HG02884 (cell line): Measurements from ENCODE around the gene SORBS2.

Source experiments
- ATAC-seq: cut with Tn5 transposase; IDR thresholded peaks from one replicate; pipeline ENCODE4 v1.9.1; 2021; ENCODE audit warnings: mild to moderate bottlenecking, moderate library complexity; ENCODE audit not compliant: unreplicated experiment

SORBS2 gene

GRCh38 chr4:185682236-185682635 lies 129.8 kb downstream of the SORBS2 start:
- ATAC-seq: no peak

DNA sequence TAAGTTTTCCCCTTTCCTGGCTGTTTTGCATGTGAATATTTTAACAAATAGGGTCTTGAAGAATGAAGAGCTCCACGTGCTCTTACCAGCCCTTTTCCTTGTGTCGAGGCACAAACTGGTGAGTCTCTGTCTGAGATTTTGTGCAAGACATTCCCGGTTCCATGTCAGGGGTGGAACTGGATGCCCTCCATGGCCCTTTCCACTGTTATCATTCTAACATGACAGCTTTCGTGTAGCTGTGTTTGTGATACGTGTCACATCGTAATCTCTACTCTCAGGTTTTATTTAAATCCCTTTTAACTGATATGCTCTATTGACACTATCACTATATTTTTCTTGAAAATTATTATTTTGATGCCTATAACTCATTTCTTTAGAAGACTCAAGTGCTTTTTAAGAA lies 130.4 kb downstream of the SORBS2 start:
- no peak for ATAC-seq

DNA sequence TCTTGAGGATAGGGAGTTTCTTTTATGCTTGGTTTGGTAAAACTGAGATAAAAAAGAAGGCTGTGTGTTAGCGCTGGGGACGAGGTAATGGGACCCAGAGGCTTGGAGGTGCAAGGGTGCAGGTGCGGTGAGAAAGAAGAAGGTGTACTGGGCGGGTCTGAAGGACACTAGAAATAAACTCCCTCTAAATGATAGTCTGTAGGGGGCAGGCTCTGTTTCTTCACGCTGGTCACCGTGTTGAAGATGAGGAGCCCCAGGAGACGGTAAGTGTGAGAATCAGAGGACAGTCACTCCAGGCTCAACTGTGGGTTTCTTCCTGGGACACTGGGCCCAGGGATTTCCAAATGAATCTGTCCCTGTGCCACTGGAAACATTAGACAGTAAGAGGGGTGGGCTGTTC lies 131.4 kb downstream of the SORBS2 start:
- no peak for ATAC-seq

GRCh38 chr4:185679523-185679922 lies 132.5 kb downstream of the SORBS2 start:
- no peak for ATAC-seq

DNA sequence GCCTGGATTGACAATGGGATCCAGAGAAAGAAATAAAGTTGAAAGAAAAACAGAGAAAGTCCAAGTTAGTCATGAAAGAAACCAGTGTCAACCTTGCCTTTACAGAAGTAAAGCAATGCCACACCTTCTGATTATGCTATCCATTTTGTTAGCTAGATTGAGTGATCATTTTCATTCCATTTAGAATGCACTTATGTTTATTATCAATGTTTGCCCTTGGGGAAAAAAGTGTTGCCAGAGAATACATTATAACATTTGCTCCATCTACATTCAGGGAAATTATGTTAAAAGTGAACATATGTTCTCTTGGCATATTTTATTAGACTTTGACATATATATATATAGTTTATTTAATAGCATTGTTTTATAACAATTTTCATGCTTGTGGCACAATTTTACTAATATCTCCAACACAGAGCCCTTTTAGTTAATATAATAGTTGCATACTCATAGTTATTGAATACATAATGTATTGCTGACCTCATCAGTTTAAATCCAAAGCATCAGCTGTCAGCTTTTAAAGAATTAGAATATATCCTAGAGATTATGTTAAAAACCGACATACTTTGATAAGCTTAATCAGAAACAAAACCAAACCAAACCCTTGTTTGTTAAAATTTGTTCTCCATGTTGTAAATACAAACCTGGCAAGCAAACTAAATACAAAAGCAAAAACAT lies 134.2 kb downstream of the SORBS2 start:
- ATAC-seq: no peak

DNA sequence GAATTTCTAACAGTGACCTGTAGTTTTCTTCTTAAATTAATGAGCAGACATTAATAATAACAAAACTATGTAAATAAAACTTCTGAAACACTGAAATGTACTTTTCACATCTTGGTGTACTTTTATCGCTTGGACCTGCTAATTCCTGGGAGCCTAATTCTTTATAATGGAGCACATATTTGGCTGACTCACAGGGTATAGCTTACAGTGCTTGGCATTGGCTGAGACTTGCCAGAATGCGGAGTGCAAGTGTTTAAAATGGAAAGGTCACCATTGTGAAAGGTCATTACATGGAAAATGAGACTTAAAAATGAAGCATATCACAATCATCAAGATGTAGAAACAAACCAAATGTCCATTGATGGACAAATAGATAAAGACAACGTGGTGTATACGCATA lies 139.4 kb downstream of the SORBS2 start:
- ATAC-seq: no peak

- ATAC-seq: no peak
Observed at GRCh38 chr4:185672151-185672550, 139.8 kb downstream of the SORBS2 start.

GRCh38 chr4:185671496-185671895 lies 140.5 kb downstream of the SORBS2 start:
- ATAC-seq: no peak

- no peak for ATAC-seq
Observed at GRCh38 chr4:185671066-185671465, 140.9 kb downstream of the SORBS2 start.

- no peak for ATAC-seq
Observed at GRCh38 chr4:185669288-185669687, 142.7 kb downstream of the SORBS2 start.

DNA sequence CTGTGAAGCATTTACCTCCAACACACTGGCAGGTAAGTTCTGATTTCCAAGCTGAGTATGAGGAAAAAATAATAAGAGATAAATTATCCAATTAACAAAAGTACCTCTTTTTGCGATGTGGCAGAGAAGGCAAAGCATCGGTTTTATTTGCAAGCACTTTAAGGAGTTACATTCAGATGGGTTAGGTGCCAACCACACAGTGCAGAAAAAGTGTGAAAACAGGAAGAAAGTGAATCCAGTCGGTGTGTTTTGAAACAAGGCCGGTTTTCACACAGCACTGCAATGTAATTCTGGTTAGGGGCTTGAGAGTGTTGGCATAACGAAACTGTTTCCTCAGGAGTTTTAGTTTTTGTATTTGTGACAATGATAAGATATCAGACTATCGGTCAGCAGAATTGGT lies 145.8 kb downstream of the SORBS2 start:
- ATAC-seq: no peak

- ATAC-seq: no peak
Observed at GRCh38 chr4:185665655-185666054, 146.3 kb downstream of the SORBS2 start.

DNA sequence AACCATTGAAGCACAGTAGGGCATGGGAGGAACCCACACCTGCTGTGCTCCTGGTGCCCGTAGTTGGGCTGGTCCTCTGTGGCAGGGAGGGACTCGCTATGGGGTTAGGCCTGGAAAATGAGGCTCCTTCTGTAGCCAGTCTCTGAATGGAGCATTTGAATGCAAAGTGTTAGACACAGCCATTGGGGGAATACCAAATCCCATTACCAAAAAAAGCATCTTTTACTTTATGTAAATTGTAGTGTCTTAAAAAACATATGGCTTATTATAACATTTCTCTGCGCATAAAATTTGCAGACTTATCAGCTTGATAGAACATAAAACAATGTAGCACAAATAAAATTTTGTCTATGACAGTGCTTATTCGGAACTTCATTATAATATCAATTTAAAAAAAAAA lies 147.5 kb downstream of the SORBS2 start:
- ATAC-seq: no peak

DNA sequence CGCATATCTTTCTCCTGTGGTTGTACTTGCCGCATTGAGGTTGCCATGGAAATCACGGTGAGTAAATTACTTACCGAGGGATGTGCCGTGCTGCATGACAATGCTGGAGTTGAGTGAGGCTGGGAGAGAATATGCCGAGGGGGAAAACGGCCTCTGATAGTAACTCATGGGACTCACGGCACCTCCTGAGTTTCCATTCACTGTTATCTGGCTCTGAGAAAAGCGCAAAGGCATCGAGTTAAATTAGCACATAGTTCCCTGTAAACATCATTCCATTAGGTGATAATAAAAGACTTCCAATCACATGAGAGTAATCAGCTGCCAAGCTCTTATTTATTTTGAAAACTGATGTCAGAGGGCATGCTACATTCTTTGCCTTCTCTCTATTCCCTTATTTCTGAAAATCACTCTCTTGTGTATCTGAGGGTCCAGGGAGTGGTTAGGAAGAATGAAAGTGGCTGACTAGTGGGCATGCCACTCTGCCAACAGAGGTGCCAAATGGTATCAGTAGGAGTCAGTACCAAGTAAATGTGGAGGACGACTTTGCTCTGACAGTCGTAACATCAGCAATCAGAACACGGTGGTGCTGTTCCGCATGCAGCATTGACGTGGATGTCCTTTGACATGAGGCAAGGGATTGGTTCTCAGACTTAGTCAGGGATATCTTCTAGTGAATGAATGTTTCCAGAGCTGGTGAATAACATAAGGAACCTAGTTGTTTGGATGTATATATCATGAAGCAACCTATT lies 149.8 kb downstream of the SORBS2 start:
- ATAC-seq: no peak

DNA sequence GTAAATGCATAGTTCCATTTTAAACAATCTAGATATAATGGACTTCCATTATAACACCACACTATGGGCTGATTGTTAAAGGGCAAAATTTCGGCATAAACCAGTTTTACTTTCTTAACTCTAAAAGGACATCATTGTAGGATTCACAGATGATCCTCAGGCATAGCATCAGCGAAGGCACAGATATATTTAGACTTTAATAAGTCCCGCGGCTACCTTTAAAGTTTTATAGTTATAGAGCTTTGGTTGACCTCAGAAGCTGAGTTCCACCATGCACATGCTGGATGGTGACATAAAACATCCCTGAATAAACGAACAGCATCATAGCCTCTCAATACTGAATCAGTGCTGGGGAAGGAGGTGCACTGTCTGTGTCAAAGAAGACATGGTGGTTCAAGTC lies 151.7 kb downstream of the SORBS2 start:
- no peak for ATAC-seq

- no peak for ATAC-seq
Observed at GRCh38 chr4:185657699-185658098, 154.3 kb downstream of the SORBS2 start.

DNA sequence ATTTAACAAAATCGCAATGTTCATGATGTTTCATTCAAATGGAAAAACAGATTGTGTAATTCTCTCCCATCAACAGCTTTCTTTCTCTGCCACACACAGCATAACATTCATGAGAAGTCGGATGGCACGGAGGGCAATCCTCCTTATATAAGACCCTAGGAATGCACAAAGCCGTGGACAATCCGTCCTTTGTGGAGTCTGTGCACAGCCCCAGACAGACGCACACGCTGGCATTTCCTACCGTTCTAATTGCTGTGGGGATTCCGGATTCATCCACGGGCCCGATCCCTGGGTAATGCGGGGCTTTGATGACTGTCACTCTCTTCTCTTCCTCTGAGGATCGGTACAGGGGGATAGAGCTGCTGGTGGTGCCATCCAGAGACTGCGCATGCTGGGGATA lies 154.8 kb downstream of the SORBS2 start:
- no peak for ATAC-seq

GRCh38 chr4:185656467-185656931 lies 155.5 kb downstream of the SORBS2 start:
- no peak for ATAC-seq

- ATAC-seq: no peak
Observed at GRCh38 chr4:185654965-185655554, 156.9 kb downstream of the SORBS2 start.

GRCh38 chr4:185654311-185654710 lies 157.7 kb downstream of the SORBS2 start:
- ATAC-seq: no peak

- ATAC-seq: no peak
Observed at GRCh38 chr4:185651851-185652250, 160.1 kb downstream of the SORBS2 start.

- no peak for ATAC-seq
Observed at GRCh38 chr4:185651137-185651677, 160.8 kb downstream of the SORBS2 start.
